KMS-11 (cell line): ENCODE measurements around the gene TOX2.
A peak's percentile ranks its signal among the peaks of the same experiment; 100 is the strongest.

Experiments used
- H2AFZ ChIP-seq: fragments of 200-600 bp; sonication (generic); 2 replicates; pipeline ENCODE4 v1.6.1; 2016; ENCODE audit warnings: antibody characterized with exemption, mixed run types, low read depth
- H3K27ac ChIP-seq: fragments of 200-600 bp; sonication (generic); 2 replicates; pipeline ENCODE4 v1.6.1; 2016; ENCODE audit warnings: mild to moderate bottlenecking, mixed run types
- H3K27me3 ChIP-seq: fragments of 200-600 bp; sonication (generic); 2 replicates; pipeline ENCODE4 v1.6.1; 2017; ENCODE audit warnings: mild to moderate bottlenecking, low read depth, mixed run types, moderate library complexity; ENCODE audit not compliant: insufficient read depth
- H3K36me3 ChIP-seq: fragments of 200-600 bp; sonication (generic); 2 replicates; pipeline ENCODE4 v1.6.1; 2017; ENCODE audit warnings: mild to moderate bottlenecking, mixed run types; ENCODE audit not compliant: insufficient read depth
- H3K4me1 ChIP-seq: fragments of 200-600 bp; sonication (generic); 2 replicates; pipeline ENCODE4 v1.6.1; 2016; ENCODE audit warnings: mild to moderate bottlenecking, low read depth, mixed run types; ENCODE audit not compliant: poor library complexity, severe bottlenecking
- H3K4me2 ChIP-seq: fragments of 200-600 bp; sonication (generic); 2 replicates; pipeline ENCODE4 v1.7.0; 2016; ENCODE audit warnings: mild to moderate bottlenecking, mixed run types
- H3K4me3 ChIP-seq: fragments of 200-600 bp; sonication (generic); IDR thresholded peaks from 2 replicates; pipeline ENCODE4 v1.6.1; 2017; ENCODE audit warnings: low read depth, low read length, mixed read lengths; ENCODE audit not compliant: insufficient read depth
- H3K79me2 ChIP-seq: fragments of 200-600 bp; sonication (generic); 2 replicates; pipeline ENCODE4 v1.6.1; 2016; ENCODE audit warnings: low read depth, mixed run types; ENCODE audit not compliant: insufficient read depth
- H3K9ac ChIP-seq: fragments of 200-600 bp; sonication (generic); 2 replicates; pipeline ENCODE4 v1.6.1; 2016; ENCODE audit warnings: mild to moderate bottlenecking, mixed run types
- H4K20me1 ChIP-seq: fragments of 200-600 bp; sonication (generic); 2 replicates; pipeline ENCODE4 v1.6.1; 2016; ENCODE audit warnings: mild to moderate bottlenecking, mixed run types; ENCODE audit not compliant: insufficient read depth
- CTCF ChIP-seq: fragments of 200-600 bp; sonication (generic); conservative IDR thresholded peaks from 2 replicates; pipeline ENCODE4 v1.6.1; 2017; ENCODE audit warnings: low read depth, mild to moderate bottlenecking, antibody characterized with exemption, low read length, moderate library complexity, mixed read lengths

Gene TOX2

GRCh38 chr20:44081476-44081875 lies 166.8 kb downstream of the TOX2 start:
- Histone ChIP-seq H3K4me1 (peaks cover 41% of the 10 kb centered on the region), H2AFZ (no peak overlapping the region), H3K4me3 (no peak overlapping the region), H3K9ac (no peak overlapping the region), H4K20me1 (no peaks in the 10 kb centered on the region), H3K4me2 (peak overlapping the region; percentile 12; the same call in 1 of the 2 replicates), H3K27ac (no peak overlapping the region; the same call in 1 of the 2 replicates), H3K27me3 (no peaks in the 10 kb centered on the region), H3K36me3 (no peaks in the 10 kb centered on the region), H3K79me2 (no peaks in the 10 kb centered on the region)
- TF ChIP-seq CTCF = no peak

- no peaks in the 10 kb centered on the region for H4K20me1 ChIP-seq
- H3K27ac ChIP-seq = no peak overlapping the region
- no peak overlapping the region for H3K9ac ChIP-seq
- no peaks in the 10 kb centered on the region for H3K79me2 ChIP-seq
- H2AFZ ChIP-seq = no peak overlapping the region
- TF ChIP-seq CTCF = no peak
- H3K36me3 ChIP-seq = no peaks in the 10 kb centered on the region
- no peak overlapping the region for H3K4me2 ChIP-seq
- H3K27me3 ChIP-seq = no peaks in the 10 kb centered on the region
- no peak overlapping the region for H3K4me3 ChIP-seq
- peaks cover 41% of the 10 kb centered on the region for H3K4me1 ChIP-seq
Measured at GRCh38 chr20:44081888-44082287, 167.2 kb downstream of the TOX2 start.

GRCh38 chr20:44083220-44083933 lies 168.7 kb downstream of the TOX2 start:
- Histone ChIP-seq H3K4me1 (peaks cover 31% of the 10 kb centered on the region), H3K9ac (no peak overlapping the region), H3K79me2 (no peaks in the 10 kb centered on the region), H3K4me3 (no peak overlapping the region), H4K20me1 (no peaks in the 10 kb centered on the region), H3K4me2 (no peak overlapping the region), H3K36me3 (no peaks in the 10 kb centered on the region), H2AFZ (no peak overlapping the region), H3K27me3 (no peaks in the 10 kb centered on the region), H3K27ac (no peak overlapping the region)
- TF ChIP-seq CTCF = no peak

- Histone ChIP-seq H4K20me1 (no peaks in the 10 kb centered on the region), H3K4me3 (no peak overlapping the region), H3K27me3 (no peaks in the 10 kb centered on the region), H3K4me2 (no peak overlapping the region), H3K27ac (no peak overlapping the region), H3K79me2 (no peaks in the 10 kb centered on the region), H3K4me1 (peaks cover 27% of the 10 kb centered on the region), H2AFZ (no peak overlapping the region), H3K9ac (no peak overlapping the region), H3K36me3 (no peaks in the 10 kb centered on the region)
- no peak for TF ChIP-seq CTCF
Measured at GRCh38 chr20:44084439-44084838, 169.8 kb downstream of the TOX2 start.
